Endodermal cell (in vitro differentiated cells): Measurements from ENCODE around the gene STARD13. TPM values are rescaled to one million over a fixed set of nuclear protein-coding genes. Genes with fewer than 3 reads are reported as not detected.

Experiments used
- DNase-seq: peaks from one replicate; pipeline ENCODE4 v3.0.0-alpha.2; 2017
- H3K27ac ChIP-seq: 2 replicates; pipeline ENCODE4 v1.5.1; 2013; ENCODE audit warnings: mild to moderate bottlenecking, low read depth, low read length, moderate library complexity
- H3K27me3 ChIP-seq: 2 replicates; pipeline ENCODE4 v1.6.1; 2013; ENCODE audit warnings: mild to moderate bottlenecking, low read length, moderate library complexity; ENCODE audit not compliant: insufficient read depth, control insufficient read depth, poor library complexity, severe bottlenecking
- H3K36me3 ChIP-seq: 2 replicates; pipeline ENCODE4 v1.7.0; 2013; ENCODE audit warnings: mild to moderate bottlenecking, low read length, moderate library complexity; ENCODE audit not compliant: control insufficient read depth, insufficient read depth
- H3K4me1 ChIP-seq: one replicate; pipeline ENCODE4 v1.7.0; 2013; ENCODE audit warnings: low read length; ENCODE audit not compliant: control insufficient read depth, insufficient read depth
- H3K4me3 ChIP-seq: 2 replicates; pipeline ENCODE4 v1.5.1; 2013; ENCODE audit warnings: mild to moderate bottlenecking, low read length, moderate library complexity
- H3K9ac ChIP-seq: 2 replicates; pipeline ENCODE4 v1.6.1; 2013; ENCODE audit warnings: mild to moderate bottlenecking, low read length, moderate library complexity; ENCODE audit not compliant: poor library complexity, severe bottlenecking; ENCODE audit errors: extremely low read depth
- H3K9me3 ChIP-seq: 2 replicates; pipeline ENCODE4 v1.6.1; 2013; ENCODE audit warnings: mild to moderate bottlenecking, low read length, moderate library complexity; ENCODE audit not compliant: control insufficient read depth
- H3K27ac Mint-ChIP-seq: 2 replicates; pipeline ENCODE4 v1.8.0; 2020; ENCODE audit warnings: mixed read lengths
- H3K27me3 Mint-ChIP-seq: 2 replicates; pipeline ENCODE4 v1.8.0; 2021; ENCODE audit warnings: mild to moderate bottlenecking, mixed read lengths; ENCODE audit not compliant: insufficient read depth
- H3K36me3 Mint-ChIP-seq: 2 replicates; pipeline ENCODE4 v1.8.0; 2020; ENCODE audit warnings: low read depth, mixed read lengths
- H3K4me1 Mint-ChIP-seq: 2 replicates; pipeline ENCODE4 v1.8.0; 2020; ENCODE audit warnings: mixed read lengths
- H3K4me3 Mint-ChIP-seq: 2 replicates; pipeline ENCODE4 v1.8.0; 2020; ENCODE audit warnings: mild to moderate bottlenecking, moderate library complexity, mixed read lengths
- H3K9me3 Mint-ChIP-seq: 2 replicates; pipeline ENCODE4 v1.8.0; 2020; ENCODE audit warnings: mild to moderate bottlenecking, mixed read lengths
- CTCF ChIP-seq: fragments of 200-600 bp; sonication (generic); conservative IDR thresholded peaks from 2 replicates; pipeline ENCODE4 v1.5.0; 2021; ENCODE audit warnings: antibody characterized with exemption, mild to moderate bottlenecking
- WGBS, 2 experiments: methylation state at CpG; one replicate each; pipeline versions ENCODE4 v1.1.5 to v1.1.7; 2013; ENCODE audit warnings: missing lambda C conversion rate in 2 of 2, mixed read lengths in 1 of 2; ENCODE audit not compliant: insufficient coverage in 1 of 2, insufficient read length in 1 of 2; 5-methylcytosine and 5-hydroxymethylcytosine counted together
- total RNA-seq, 2 donors: library from RNA; stranded (reverse); fragmentation: NEBNext Ultra II Directional in 1 of 2; extraction: Animal tissue kit (Norgen Biotek cat#: 25700) in 1 of 2; gene quantifications; 2 replicates in 1 of 2; 3 replicates in 1 of 2; pipeline ENCODE4 v1.2.1, GENCODE V29; 2021

The STARD13 gene
- total RNA-seq, 2 donors from 2014 or later: 2.5 to 3.7 TPM

GRCh38 chr13:33183431-33184111, 102.0 kb downstream of the STARD13 start:
- 100% methylated on average over 2 of the region's 3 CpGs; no CpG with 5 or more reads in 1 of the 2 experiments for WGBS, 2 experiments

DNA sequence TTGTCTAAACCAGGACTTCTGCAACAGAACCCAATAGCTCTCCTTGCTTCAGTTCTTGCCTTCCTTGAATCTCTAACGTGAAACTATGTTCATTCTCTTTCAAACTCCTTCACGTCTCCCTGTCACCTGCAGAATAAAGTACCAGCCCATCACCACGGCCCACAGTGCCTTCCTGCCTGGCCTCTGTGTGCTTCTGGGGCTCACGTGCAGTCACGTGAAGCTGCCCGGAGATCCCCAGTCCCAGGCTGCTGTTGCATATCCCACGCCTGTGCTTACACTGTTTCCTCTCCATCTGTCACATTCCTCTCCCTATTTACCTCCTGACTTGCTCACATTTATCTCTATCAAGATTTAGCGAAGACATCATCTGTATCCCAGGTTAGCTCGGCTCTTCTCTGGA, 102.8 kb downstream of the STARD13 start:
- Histone ChIP-seq H3K27ac (no peak overlapping the region), H3K9me3 (no peaks in the 10 kb centered on the region)

More at GRCh38 chr13:33183431-33184111, 102.0 kb downstream of the STARD13 start:
- H3K27me3 ChIP-seq: no peaks in the 10 kb centered on the region
- peaks cover 62% of the 10 kb centered on the region for H3K4me1 Mint-ChIP-seq
- H3K27ac Mint-ChIP-seq: no peak overlapping the region
- H3K36me3 ChIP-seq: no peaks in the 10 kb centered on the region
- H3K27me3 Mint-ChIP-seq: peaks cover 2% of the 10 kb centered on the region
- H3K9me3 ChIP-seq: no peaks in the 10 kb centered on the region
- H3K4me1 ChIP-seq: peaks cover 10% of the 10 kb centered on the region
- H3K4me3 Mint-ChIP-seq: no peak overlapping the region
- no peak overlapping the region for H3K9ac ChIP-seq
- H3K36me3 Mint-ChIP-seq: no peaks in the 10 kb centered on the region
- DNase-seq: no peak
- no peak overlapping the region for H3K4me3 ChIP-seq
- H3K9me3 Mint-ChIP-seq: no peaks in the 10 kb centered on the region
- TF ChIP-seq CTCF: no peak
- H3K27ac ChIP-seq: no peak overlapping the region

DNA sequence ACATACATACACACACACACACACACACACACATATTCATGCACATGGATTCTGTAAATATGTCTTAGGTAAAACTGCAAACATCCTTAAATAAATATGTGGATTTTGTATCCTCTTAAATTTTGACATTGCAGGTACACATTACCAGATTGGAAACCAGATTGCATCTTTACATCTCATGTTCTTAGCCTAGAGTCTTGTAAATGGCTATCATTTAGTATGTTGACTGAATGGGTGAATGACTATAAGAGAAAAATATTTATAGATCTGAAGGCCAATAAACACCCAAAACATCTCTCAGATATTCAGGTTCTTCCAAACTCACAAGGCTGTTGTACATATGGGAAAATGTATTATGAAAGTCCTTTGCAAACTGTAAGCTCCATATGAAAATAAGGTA, 104.3 kb downstream of the STARD13 start:
- Mint-ChIP-seq H3K27me3 (peaks cover 9% of the 10 kb centered on the region), H3K36me3 (no peaks in the 10 kb centered on the region), H3K9me3 (no peaks in the 10 kb centered on the region), H3K4me1 (peaks cover 52% of the 10 kb centered on the region), H3K4me3 (peak overlapping the region; percentile 9), H3K27ac (no peak overlapping the region)
- H3K4me3 ChIP-seq: no peak overlapping the region
- no peaks in the 10 kb centered on the region for H3K36me3 ChIP-seq
- H3K27ac ChIP-seq: no peak overlapping the region
- no peak for DNase-seq
- TF ChIP-seq CTCF: no peak
- no peak overlapping the region for H3K9ac ChIP-seq
- no peaks in the 10 kb centered on the region for H3K9me3 ChIP-seq
- peaks cover 10% of the 10 kb centered on the region for H3K4me1 ChIP-seq
- H3K27me3 ChIP-seq: no peaks in the 10 kb centered on the region

More for the DNA sequence above, 102.8 kb downstream of the STARD13 start:
- H3K9ac ChIP-seq: no peak overlapping the region
- H3K36me3 ChIP-seq: no peaks in the 10 kb centered on the region
- H3K27me3 ChIP-seq: no peaks in the 10 kb centered on the region
- Mint-ChIP-seq H3K4me3 (no peak overlapping the region), H3K4me1 (peaks cover 62% of the 10 kb centered on the region), H3K27me3 (peaks cover 7% of the 10 kb centered on the region), H3K27ac (no peak overlapping the region), H3K36me3 (no peaks in the 10 kb centered on the region), H3K9me3 (no peaks in the 10 kb centered on the region)
- H3K4me3 ChIP-seq: no peak overlapping the region
- peaks cover 10% of the 10 kb centered on the region for H3K4me1 ChIP-seq
- DNase-seq: peak; percentile 47
- WGBS, 2 experiments: 88 to 92% methylated on average over 9 of the region's 9 CpGs
- no peak for TF ChIP-seq CTCF
